Hypothalamus (tissue), 51 donors: ENCODE results near the gene MVB12A.

Experiments
- DNase-seq, 51 donors: peaks; one replicate each; lab custom pipeline; 2025; lab: John Stamatoyannopoulos, UW

MVB12A gene

GRCh38 chr19:17469481-17470067 lies 49.7 kb downstream of the MVB12A start:
- DNase-seq = peak in 49 of 51 donors; percentile 61 to 99 (median 87)

GRCh38 chr19:17470068-17470841 lies 50.4 kb downstream of the MVB12A start, which contains the start of gene SLC27A1:
SLC27A1 (plus strand) TSS chr19:17470524; CDS start chr19:17470541, 17 bp downstream.
- peak; percentile 85 to 100 (median 99) for DNase-seq

- DNase-seq = no peak
Measured at GRCh38 chr19:17471410-17472125, 51.7 kb downstream of the MVB12A start.

GRCh38 chr19:17473041-17473440 lies 53.2 kb downstream of the MVB12A start:
- DNase-seq = no peak
